Measurements from ENCODE around the gene ITGA2B.

The ITGA2B gene

GRCh38 chr17:44362949-44363612 is 26.4 kb downstream of the ITGA2B start:
- Histone ChIP-seq H3K27me3 (replicated peaks in 2 of 5; ENCODE audit: control insufficient read depth in 4 of 5, insufficient read depth in 5 of 5, low read length in 4 of 5) (peaks cover 0 to 3% (median 0%) of the 10 kb centered on the region in 5 experiments), H3K27ac (ENCODE audit: insufficient read depth in 1 of 2, low read depth in 1 of 2, low read length in 2 of 2, poor library complexity in 1 of 2, severe bottlenecking in 2 of 2) (peak overlapping the region in 1 of 2 experiments; percentile 54), H3K9me3 (ENCODE audit: control extremely low read depth in 1 of 5, control insufficient read depth in 4 of 5, insufficient read depth in 2 of 5, low read depth in 1 of 5, low read length in 4 of 5) (no peaks in the 10 kb centered on the region), H3K4me3 (ENCODE audit: control insufficient read depth in 1 of 7, extremely low read depth in 1 of 7, insufficient read depth in 4 of 7, low read depth in 2 of 7, low read length in 6 of 7) (peak overlapping the region; percentile 57 to 84 (median 70)), H3K4me1 (ENCODE audit: control extremely low read depth in 1 of 4, control insufficient read depth in 4 of 4, insufficient read depth in 4 of 4, low read length in 3 of 4) (peaks cover 0 to 32% (median 18%) of the 10 kb centered on the region in 4 experiments), H3K36me3 (ENCODE audit: control insufficient read depth in 4 of 4, insufficient read depth in 4 of 4, low read length in 3 of 4) (peaks cover 0 to 6% (median 1%) of the 10 kb centered on the region in 4 experiments)
- ChIA-PET POLR2A (no interaction called here), CTCF (interaction anchor here (0.9 to 5.0 kb wide), 14 partner anchors 12 to 160 kb away, joined by 3 to 21 read pairs (median 4); partner anchors contain the start of gene GRN)
- WGBS (ENCODE audit: insufficient coverage) = 0% methylated on average over 16 of the region's 45 CpGs
- DNase-seq = peak; percentile 16 to 35 (median 33)

GRCh38 chr17:44362459-44362948 is 26.9 kb downstream of the ITGA2B start:
- no peak for DNase-seq
- Histone ChIP-seq H3K27me3 (replicated peaks in 2 of 5; ENCODE audit: control insufficient read depth in 4 of 5, insufficient read depth in 5 of 5, low read length in 4 of 5) (peaks cover 0 to 3% (median 0%) of the 10 kb centered on the region in 5 experiments), H3K4me1 (ENCODE audit: control extremely low read depth in 1 of 4, control insufficient read depth in 4 of 4, insufficient read depth in 4 of 4, low read length in 3 of 4) (peaks cover 0 to 32% (median 18%) of the 10 kb centered on the region in 4 experiments), H3K27ac (ENCODE audit: insufficient read depth in 1 of 2, low read depth in 1 of 2, low read length in 2 of 2, poor library complexity in 1 of 2, severe bottlenecking in 2 of 2) (peak overlapping the region in 1 of 2 experiments; percentile 54), H3K36me3 (ENCODE audit: control insufficient read depth in 4 of 4, insufficient read depth in 4 of 4, low read length in 3 of 4) (peaks cover 0 to 6% (median 1%) of the 10 kb centered on the region in 4 experiments), H3K9me3 (ENCODE audit: control extremely low read depth in 1 of 5, control insufficient read depth in 4 of 5, insufficient read depth in 2 of 5, low read depth in 1 of 5, low read length in 4 of 5) (no peaks in the 10 kb centered on the region), H3K4me3 (ENCODE audit: control insufficient read depth in 1 of 7, extremely low read depth in 1 of 7, insufficient read depth in 4 of 7, low read depth in 2 of 7, low read length in 6 of 7) (peak overlapping the region in 5 of 7 experiments; percentile 67 to 84 (median 75))
- ChIA-PET POLR2A (no interaction called here), CTCF (interaction anchor here (0.9 to 5.0 kb wide), 10 partner anchors 11 to 159 kb away, joined by 3 to 21 read pairs (median 6); partner anchors contain the start of gene GRN)
- WGBS (ENCODE audit: insufficient coverage) = 17% methylated on average over 4 of the region's 11 CpGs

DNA sequence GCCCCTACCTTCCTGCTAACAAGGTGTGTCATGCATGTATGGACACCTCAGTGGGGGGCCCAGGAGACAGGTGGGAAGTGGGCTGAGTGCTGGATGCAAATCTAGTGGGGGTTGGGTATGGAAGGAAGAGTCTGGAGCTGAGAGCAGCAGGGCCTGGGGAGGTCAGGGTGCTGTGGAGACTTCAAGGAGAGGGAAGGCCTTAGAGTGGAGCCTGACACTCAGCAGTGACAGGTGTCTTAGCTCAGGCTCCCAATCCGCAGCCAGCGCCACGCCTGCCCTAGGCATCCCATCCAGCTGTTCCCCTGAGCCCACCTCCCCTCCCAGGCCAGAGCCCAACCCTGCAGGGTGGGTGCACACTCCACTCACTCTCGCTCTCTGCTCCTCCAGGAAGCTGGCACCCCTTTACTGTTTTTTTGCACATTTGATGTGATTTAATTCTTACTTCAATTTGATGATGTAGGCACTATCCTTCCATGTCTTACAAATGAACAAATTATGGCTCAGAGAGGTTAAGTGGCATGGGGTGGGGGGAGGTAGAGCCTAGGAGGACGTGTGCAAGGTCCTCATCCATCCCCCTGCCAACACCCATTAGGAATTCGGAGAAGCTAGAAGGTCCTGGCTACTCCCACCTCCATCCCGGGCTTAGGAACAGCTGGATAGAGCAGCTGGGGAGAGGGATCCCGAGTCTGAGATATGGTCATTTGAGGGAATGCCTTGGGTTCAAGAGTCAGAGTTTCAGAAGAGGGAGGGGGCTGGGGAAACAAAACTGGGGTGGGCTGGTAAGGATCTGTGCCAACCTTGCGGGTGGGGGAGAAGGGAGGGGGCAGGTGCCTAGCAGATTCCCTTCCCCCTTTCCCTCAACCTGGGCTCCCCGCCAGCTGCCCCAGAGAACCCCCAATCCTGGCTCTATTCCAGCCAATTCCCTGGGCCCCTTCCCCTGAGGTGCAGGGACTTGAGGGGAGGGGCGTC is 27.9 kb downstream of the ITGA2B start:
- Histone ChIP-seq H3K36me3 (ENCODE audit: control insufficient read depth in 4 of 4, insufficient read depth in 4 of 4, low read length in 3 of 4) (peaks cover 0 to 6% (median 1%) of the 10 kb centered on the region in 4 experiments), H3K27ac (ENCODE audit: insufficient read depth in 1 of 2, low read depth in 1 of 2, low read length in 2 of 2, poor library complexity in 1 of 2, severe bottlenecking in 2 of 2) (no peak overlapping the region), H3K9me3 (ENCODE audit: control extremely low read depth in 1 of 5, control insufficient read depth in 4 of 5, insufficient read depth in 2 of 5, low read depth in 1 of 5, low read length in 4 of 5) (no peaks in the 10 kb centered on the region), H3K4me1 (ENCODE audit: control extremely low read depth in 1 of 4, control insufficient read depth in 4 of 4, insufficient read depth in 4 of 4, low read length in 3 of 4) (peaks cover 0 to 32% (median 18%) of the 10 kb centered on the region in 4 experiments), H3K27me3 (replicated peaks in 2 of 5; ENCODE audit: control insufficient read depth in 4 of 5, insufficient read depth in 5 of 5, low read length in 4 of 5) (peaks cover 0 to 3% (median 0%) of the 10 kb centered on the region in 5 experiments), H3K4me3 (ENCODE audit: control insufficient read depth in 1 of 7, extremely low read depth in 1 of 7, insufficient read depth in 4 of 7, low read depth in 2 of 7, low read length in 6 of 7) (peak overlapping the region in 3 of 7 experiments; percentile 75 to 84 (median 80))
- no peak for DNase-seq
- 87% methylated on average over 5 of the region's 11 CpGs for WGBS (ENCODE audit: insufficient coverage)
- POLR2A ChIA-PET = interaction anchor here (0.5 kb wide), 1 partner anchor 449 kb away, joined by 3 read pairs; no protein-coding TSS in a partner anchor
- CTCF ChIA-PET = interaction anchor here (0.9 to 5.0 kb wide), 9 partner anchors 10 to 162 kb away, joined by 3 to 21 read pairs (median 7); partner anchors contain the start of gene GRN

GRCh38 chr17:44360826-44361225 is 28.6 kb downstream of the ITGA2B start:
- POLR2A ChIA-PET = no interaction called here
- no peak for DNase-seq
- H3K4me1 ChIP-seq (ENCODE audit: control extremely low read depth in 1 of 4, control insufficient read depth in 4 of 4, insufficient read depth in 4 of 4, low read length in 3 of 4) = peaks cover 0 to 32% (median 18%) of the 10 kb centered on the region in 4 experiments
- no peak overlapping the region for H3K4me3 ChIP-seq (ENCODE audit: control insufficient read depth in 1 of 7, extremely low read depth in 1 of 7, insufficient read depth in 4 of 7, low read depth in 2 of 7, low read length in 6 of 7)
- no peak overlapping the region for H3K27ac ChIP-seq (ENCODE audit: insufficient read depth in 1 of 2, low read depth in 1 of 2, low read length in 2 of 2, poor library complexity in 1 of 2, severe bottlenecking in 2 of 2)
- H3K9me3 ChIP-seq (ENCODE audit: control extremely low read depth in 1 of 5, control insufficient read depth in 4 of 5, insufficient read depth in 2 of 5, low read depth in 1 of 5, low read length in 4 of 5) = no peaks in the 10 kb centered on the region
- WGBS (ENCODE audit: insufficient coverage) = no CpG with 5 or more reads among the region's 5 CpGs
- H3K27me3 ChIP-seq (replicated peaks in 2 of 5; ENCODE audit: control insufficient read depth in 4 of 5, insufficient read depth in 5 of 5, low read length in 4 of 5) = peaks cover 0 to 3% (median 0%) of the 10 kb centered on the region in 5 experiments
- CTCF ChIA-PET = interaction anchor here (1.1 to 5.0 kb wide), 5 partner anchors 10 to 163 kb away, joined by 3 to 21 read pairs (median 5); no protein-coding TSS in a partner anchor
- H3K36me3 ChIP-seq (ENCODE audit: control insufficient read depth in 4 of 4, insufficient read depth in 4 of 4, low read length in 3 of 4) = peaks cover 0 to 6% (median 3%) of the 10 kb centered on the region in 4 experiments

DNA sequence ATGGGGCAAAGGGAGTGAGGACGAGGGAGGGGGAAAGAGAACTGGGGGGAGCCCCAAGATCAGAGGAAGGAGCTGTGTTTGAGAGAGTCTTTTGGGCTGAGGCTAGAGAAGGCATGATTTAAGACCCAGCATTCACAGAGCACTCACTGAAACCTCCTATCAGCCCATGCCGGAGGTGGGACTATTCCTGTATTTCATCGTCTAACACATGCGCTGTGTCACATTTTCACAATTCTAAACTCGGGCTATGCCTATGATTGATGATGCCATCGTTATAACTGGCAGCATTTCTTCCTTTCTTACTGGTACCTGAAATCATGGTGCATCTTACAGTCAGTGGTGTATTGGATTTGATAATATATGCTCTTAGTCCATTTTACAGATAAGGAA is 29.3 kb downstream of the ITGA2B start:
- 76% methylated on average over 5 of the region's 6 CpGs for WGBS (ENCODE audit: insufficient coverage)
- Histone ChIP-seq H3K4me1 (ENCODE audit: control extremely low read depth in 1 of 4, control insufficient read depth in 4 of 4, insufficient read depth in 4 of 4, low read length in 3 of 4) (peaks cover 0 to 35% (median 19%) of the 10 kb centered on the region in 4 experiments), H3K9me3 (ENCODE audit: control extremely low read depth in 1 of 5, control insufficient read depth in 4 of 5, insufficient read depth in 2 of 5, low read depth in 1 of 5, low read length in 4 of 5) (no peaks in the 10 kb centered on the region), H3K27me3 (replicated peaks in 2 of 5; ENCODE audit: control insufficient read depth in 4 of 5, insufficient read depth in 5 of 5, low read length in 4 of 5) (peaks cover 0 to 3% (median 0%) of the 10 kb centered on the region in 5 experiments), H3K36me3 (ENCODE audit: control insufficient read depth in 4 of 4, insufficient read depth in 4 of 4, low read length in 3 of 4) (peaks cover 0 to 7% (median 3%) of the 10 kb centered on the region in 4 experiments), H3K4me3 (ENCODE audit: control insufficient read depth in 1 of 7, extremely low read depth in 1 of 7, insufficient read depth in 4 of 7, low read depth in 2 of 7, low read length in 6 of 7) (no peak overlapping the region), H3K27ac (ENCODE audit: insufficient read depth in 1 of 2, low read depth in 1 of 2, low read length in 2 of 2, poor library complexity in 1 of 2, severe bottlenecking in 2 of 2) (no peak overlapping the region)
- DNase-seq = no peak
- ChIA-PET CTCF (interaction anchor here (1.0 to 5.0 kb wide), 9 partner anchors 9 to 163 kb away, joined by 3 to 21 read pairs (median 5); partner anchors contain the start of gene GRN), POLR2A (interaction anchor here (0.6 to 1.3 kb wide), 2 partner anchors 9 to 27 kb away, joined by 3 to 5 read pairs; no protein-coding TSS in a partner anchor)

DNA sequence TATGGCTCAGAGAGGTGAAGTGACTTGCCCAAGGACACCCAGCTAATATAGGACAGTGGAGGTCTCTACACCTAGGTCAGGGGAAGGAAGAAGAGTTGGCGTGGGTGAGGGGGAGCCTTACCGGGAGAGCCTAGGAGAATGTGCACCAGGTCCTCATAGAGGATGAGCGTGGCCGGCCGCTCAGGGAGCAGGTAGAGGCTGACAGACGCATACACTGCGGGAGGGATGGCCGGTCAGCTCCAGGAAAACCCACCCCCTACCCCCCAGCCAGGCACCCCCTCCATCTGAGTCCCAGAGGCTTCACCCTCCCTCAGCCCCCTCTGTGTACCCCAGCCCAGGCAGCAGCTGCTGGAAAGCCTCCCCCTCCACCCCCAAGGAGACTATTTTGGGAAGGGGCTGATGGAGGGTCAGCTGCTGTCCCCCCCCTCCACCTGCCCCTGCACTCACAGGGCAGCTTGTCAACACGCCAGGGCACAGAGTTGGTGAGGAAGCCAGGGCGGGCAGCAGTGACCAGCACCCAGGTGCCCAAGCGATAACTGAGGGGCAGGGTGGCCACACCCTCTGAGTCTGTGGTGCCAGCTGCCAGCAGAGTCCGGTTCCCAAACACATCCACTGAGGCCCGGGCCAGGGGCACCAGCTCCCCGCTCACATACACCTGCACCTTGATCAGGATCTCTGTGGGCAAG is 29.8 kb downstream of the ITGA2B start:
- WGBS (ENCODE audit: insufficient coverage) = 96% methylated on average over 4 of the region's 14 CpGs
- Histone ChIP-seq H3K4me1 (ENCODE audit: control extremely low read depth in 1 of 4, control insufficient read depth in 4 of 4, insufficient read depth in 4 of 4, low read length in 3 of 4) (peaks cover 0 to 36% (median 21%) of the 10 kb centered on the region in 4 experiments), H3K4me3 (ENCODE audit: control insufficient read depth in 1 of 7, extremely low read depth in 1 of 7, insufficient read depth in 4 of 7, low read depth in 2 of 7, low read length in 6 of 7) (no peak overlapping the region), H3K27me3 (replicated peaks in 2 of 5; ENCODE audit: control insufficient read depth in 4 of 5, insufficient read depth in 5 of 5, low read length in 4 of 5) (no peaks in the 10 kb centered on the region), H3K36me3 (ENCODE audit: control insufficient read depth in 4 of 4, insufficient read depth in 4 of 4, low read length in 3 of 4) (peaks cover 0 to 7% (median 3%) of the 10 kb centered on the region in 4 experiments), H3K27ac (ENCODE audit: insufficient read depth in 1 of 2, low read depth in 1 of 2, low read length in 2 of 2, poor library complexity in 1 of 2, severe bottlenecking in 2 of 2) (no peak overlapping the region), H3K9me3 (ENCODE audit: control extremely low read depth in 1 of 5, control insufficient read depth in 4 of 5, insufficient read depth in 2 of 5, low read depth in 1 of 5, low read length in 4 of 5) (no peaks in the 10 kb centered on the region)
- POLR2A ChIA-PET = interaction anchor here (0.6 to 1.3 kb wide), 2 partner anchors 9 to 28 kb away, joined by 3 to 5 read pairs; no protein-coding TSS in a partner anchor
- CTCF ChIA-PET = interaction anchor here (1.0 to 5.0 kb wide), 11 partner anchors 8 to 380 kb away, joined by 3 to 21 read pairs (median 5); partner anchors contain the start of gene GRN
- no peak for DNase-seq

All from common myeloid progenitor, CD34-positive (primary cell).